Gastrocnemius medialis (tissue), 4 donors: ENCODE data around the gene ANKRD18B.
"Not testable (repeated sequence)": the region's sequence is repeated elsewhere in the genome, so short reads cannot be mapped to it uniquely, and the experiment has no call there.

ENCODE experiments used
- CTCF ChIP-seq, 5 experiments: fragments of 450-650 bp in 3 of 5; fragments of 200-600 bp in 2 of 5; sonication (generic) in 2 of 5; IDR thresholded peaks in 4 of 5; conservative IDR thresholded peaks in 1 of 5; 1 replicate in 4 of 5; 2 replicates in 1 of 5; pipeline ENCODE4 v1.5.1; 2016 to 2019; ENCODE audit warnings: antibody characterized with exemption in 5 of 5, mild to moderate bottlenecking in 3 of 5, moderate library complexity in 3 of 5
- POLR2A ChIP-seq, 2 donors: fragments of 450-650 bp; IDR thresholded peaks; one replicate each; pipeline ENCODE4 v1.6.1; 2017; ENCODE audit warnings: antibody characterized with exemption in 2 of 2, mild to moderate bottlenecking in 2 of 2, moderate library complexity in 2 of 2

- not testable (repeated sequence) for TF ChIP-seq CTCF (IDR thresholded peaks at IDR 0.05 in 4 of 5, conservative IDR thresholded peaks at IDR 0.05 in 1 of 5); POLR2A (IDR thresholded peaks at IDR 0.05)
Measured at GRCh38 chr9:33528069-33528468, 4.0 kb downstream of the ANKRD18B start.
